ENCODE data around the gene PTPN2.

PTPN2 gene

GRCh38 chr18:12907258-12907925 lies 23.4 kb upstream of the PTPN2 start:
- no peaks in the 10 kb centered on the region for H3K9me3 ChIP-seq (ENCODE audit: insufficient read depth, low read length)
- no peaks in the 10 kb centered on the region for H3F3A ChIP-seq (ENCODE audit: insufficient read depth)
- no peaks in the 10 kb centered on the region for H3K9me2 ChIP-seq (replicated peaks; ENCODE audit: insufficient read depth, low read length)
- H4K20me1 ChIP-seq (ENCODE audit: low read depth, low read length), result no peaks in the 10 kb centered on the region
- no peak overlapping the region for H3K27ac ChIP-seq (ENCODE audit: low read depth, low read length)
- H3K36me3 ChIP-seq (ENCODE audit: low read length), result no peaks in the 10 kb centered on the region
- H3K79me2 ChIP-seq (ENCODE audit: insufficient read depth, low read length), result no peaks in the 10 kb centered on the region
- no peak overlapping the region for H3K9ac ChIP-seq (ENCODE audit: low read length)
- no peak overlapping the region for H3K4me3 ChIP-seq (ENCODE audit: insufficient read depth, low read length, poor library complexity, severe bottlenecking)
- TF ChIP-seq CTCF (IDR thresholded peaks at IDR 0.05; ENCODE audit: insufficient read depth, low read length, poor library complexity, severe bottlenecking) (no peak), EZH2phosphoT487 (conservative IDR thresholded peaks at IDR 0.05; ENCODE audit: low read length) (no peak)
- H3K27me3 ChIP-seq (ENCODE audit: low read length), result no peaks in the 10 kb centered on the region
- no peak overlapping the region for H2AFZ ChIP-seq (ENCODE audit: low read depth, low read length, severe bottlenecking)
- no peak overlapping the region for H3K4me2 ChIP-seq (ENCODE audit: low read depth, low read length, poor library complexity, severe bottlenecking)

- Histone ChIP-seq H2AFZ (ENCODE audit: low read depth, low read length, severe bottlenecking) (no peak overlapping the region), H3K27me3 (ENCODE audit: low read length) (no peaks in the 10 kb centered on the region), H3F3A (ENCODE audit: insufficient read depth) (no peaks in the 10 kb centered on the region), H4K20me1 (ENCODE audit: low read depth, low read length) (no peaks in the 10 kb centered on the region), H3K27ac (ENCODE audit: low read depth, low read length) (no peak overlapping the region), H3K9me3 (ENCODE audit: insufficient read depth, low read length) (no peaks in the 10 kb centered on the region), H3K4me2 (ENCODE audit: low read depth, low read length, poor library complexity, severe bottlenecking) (no peak overlapping the region), H3K79me2 (ENCODE audit: insufficient read depth, low read length) (no peaks in the 10 kb centered on the region), H3K9me2 (replicated peaks; ENCODE audit: insufficient read depth, low read length) (no peaks in the 10 kb centered on the region), H3K36me3 (ENCODE audit: low read length) (no peaks in the 10 kb centered on the region), H3K4me3 (ENCODE audit: insufficient read depth, low read length, poor library complexity, severe bottlenecking) (no peak overlapping the region), H3K9ac (ENCODE audit: low read length) (no peak overlapping the region)
- TF ChIP-seq CTCF (IDR thresholded peaks at IDR 0.05; ENCODE audit: insufficient read depth, low read length, poor library complexity, severe bottlenecking) (no peak), EZH2phosphoT487 (conservative IDR thresholded peaks at IDR 0.05; ENCODE audit: low read length) (no peak)
Observed at GRCh38 chr18:12906773-12907172, 22.7 kb upstream of the PTPN2 start.

- Histone ChIP-seq H3F3A (ENCODE audit: insufficient read depth) (no peaks in the 10 kb centered on the region), H3K9ac (ENCODE audit: low read length) (no peak overlapping the region), H3K79me2 (ENCODE audit: insufficient read depth, low read length) (no peaks in the 10 kb centered on the region), H3K9me3 (ENCODE audit: insufficient read depth, low read length) (no peaks in the 10 kb centered on the region), H3K4me2 (ENCODE audit: low read depth, low read length, poor library complexity, severe bottlenecking) (no peak overlapping the region), H4K20me1 (ENCODE audit: low read depth, low read length) (no peaks in the 10 kb centered on the region), H3K27me3 (ENCODE audit: low read length) (no peaks in the 10 kb centered on the region), H2AFZ (ENCODE audit: low read depth, low read length, severe bottlenecking) (no peak overlapping the region), H3K4me3 (ENCODE audit: insufficient read depth, low read length, poor library complexity, severe bottlenecking) (no peak overlapping the region), H3K27ac (ENCODE audit: low read depth, low read length) (no peak overlapping the region), H3K9me2 (replicated peaks; ENCODE audit: insufficient read depth, low read length) (no peaks in the 10 kb centered on the region), H3K36me3 (ENCODE audit: low read length) (no peaks in the 10 kb centered on the region)
- TF ChIP-seq EZH2phosphoT487 (conservative IDR thresholded peaks at IDR 0.05; ENCODE audit: low read length) (no peak), CTCF (IDR thresholded peaks at IDR 0.05; ENCODE audit: insufficient read depth, low read length, poor library complexity, severe bottlenecking) (no peak)
Observed at GRCh38 chr18:12906119-12906518, 22.1 kb upstream of the PTPN2 start.

All from SU-DHL-6 (cell line).